Calu3 (cell line): ENCODE measurements around the gene RUBCN. TPM values are rescaled to one million over a fixed set of nuclear protein-coding genes. Genes with fewer than 3 reads are reported as not detected.

Experiments used
- BruUV-seq: library from RNA; stranded (reverse); fragments of 400-500 nt; replicated peaks from 2 replicates; lab custom pipeline; 2021; lab: Mats Ljungman, UMichigan
- CTCF ChIA-PET: fragments of 300-600 bp; sonication (Branson Sonifier 250); formaldehyde crosslinking; loops from one replicate; lab custom pipeline; 2022; ENCODE audit warnings: antibody characterized with exemption; lab: Charles Lee
- DNase-seq: peaks from one replicate; pipeline ENCODE4 v3.0.0; 2022
- H3K27ac Mint-ChIP-seq: one replicate; pipeline ENCODE4 v1.8.0; 2022; ENCODE audit warnings: mixed read lengths; ENCODE audit not compliant: unreplicated experiment
- H3K27me3 Mint-ChIP-seq: one replicate; pipeline ENCODE4 v1.8.0; 2022; ENCODE audit warnings: mixed read lengths; ENCODE audit not compliant: unreplicated experiment
- H3K36me3 Mint-ChIP-seq: one replicate; pipeline ENCODE4 v1.8.0; 2022; ENCODE audit warnings: mild to moderate bottlenecking, moderate library complexity, mixed read lengths; ENCODE audit not compliant: insufficient read depth, unreplicated experiment
- H3K4me1 Mint-ChIP-seq: one replicate; pipeline ENCODE4 v1.8.0; 2022; ENCODE audit warnings: mild to moderate bottlenecking, low read depth, mixed read lengths; ENCODE audit not compliant: unreplicated experiment
- H3K4me3 Mint-ChIP-seq: one replicate; pipeline ENCODE4 v1.8.0; 2022; ENCODE audit warnings: mild to moderate bottlenecking, low read depth, moderate library complexity, mixed read lengths; ENCODE audit not compliant: unreplicated experiment
- H3K9me3 Mint-ChIP-seq: one replicate; pipeline ENCODE4 v1.8.0; 2022; ENCODE audit warnings: low read depth, mixed read lengths; ENCODE audit not compliant: unreplicated experiment
- intact Hi-C: fragments of 100-400 bp; cut with micrococcal nuclease; formaldehyde crosslinking; loops from one replicate; pipeline ENCODE4 v1.10.0; 2022; ENCODE audit not compliant: unreplicated experiment
- total RNA-seq: library from RNA; stranded (reverse); gene quantifications from 2 replicates; pipeline ENCODE4 v1.2.3, GENCODE V29; 2022
- TF ChIP-seq, protein P1 (sequence below): fragments of 200-600 bp; IDR thresholded peaks from one replicate; pipeline ENCODE4 v1.8.0; 2022; ENCODE audit warnings: antibody characterized with exemption; ENCODE audit not compliant: unreplicated experiment

Gene RUBCN
- total RNA-seq, 1 experiment from 2014 or later, result 22.9 TPM

DNA sequence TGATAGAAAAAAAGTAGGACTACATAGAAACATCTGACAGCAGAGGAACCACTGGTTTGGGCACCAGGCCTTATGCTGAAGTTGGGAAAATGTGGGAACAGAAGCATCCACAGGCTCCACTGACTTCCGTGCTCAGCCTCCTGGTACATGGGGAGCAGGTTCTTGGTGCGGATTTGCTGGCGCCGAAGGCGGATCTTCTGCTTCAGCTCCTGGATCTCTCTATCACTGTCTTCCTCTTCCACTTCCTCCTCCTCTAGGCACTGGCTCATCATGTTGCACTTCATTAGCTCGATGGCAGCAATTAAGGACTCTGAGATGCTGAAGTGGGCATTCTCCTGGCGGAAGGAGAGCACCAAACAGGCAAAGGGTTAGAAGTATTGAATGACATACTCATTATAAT, 42.5 kb downstream of the RUBCN start:
- H3K4me3 Mint-ChIP-seq, result no peak overlapping the region
- H3K4me1 Mint-ChIP-seq, result no peaks in the 10 kb centered on the region
- H3K27me3 Mint-ChIP-seq, result no peaks in the 10 kb centered on the region
- DNase-seq, result no peak
- H3K27ac Mint-ChIP-seq, result no peak overlapping the region
- intact Hi-C loops, result no loop called here
- TF ChIP-seq, protein P1, sequence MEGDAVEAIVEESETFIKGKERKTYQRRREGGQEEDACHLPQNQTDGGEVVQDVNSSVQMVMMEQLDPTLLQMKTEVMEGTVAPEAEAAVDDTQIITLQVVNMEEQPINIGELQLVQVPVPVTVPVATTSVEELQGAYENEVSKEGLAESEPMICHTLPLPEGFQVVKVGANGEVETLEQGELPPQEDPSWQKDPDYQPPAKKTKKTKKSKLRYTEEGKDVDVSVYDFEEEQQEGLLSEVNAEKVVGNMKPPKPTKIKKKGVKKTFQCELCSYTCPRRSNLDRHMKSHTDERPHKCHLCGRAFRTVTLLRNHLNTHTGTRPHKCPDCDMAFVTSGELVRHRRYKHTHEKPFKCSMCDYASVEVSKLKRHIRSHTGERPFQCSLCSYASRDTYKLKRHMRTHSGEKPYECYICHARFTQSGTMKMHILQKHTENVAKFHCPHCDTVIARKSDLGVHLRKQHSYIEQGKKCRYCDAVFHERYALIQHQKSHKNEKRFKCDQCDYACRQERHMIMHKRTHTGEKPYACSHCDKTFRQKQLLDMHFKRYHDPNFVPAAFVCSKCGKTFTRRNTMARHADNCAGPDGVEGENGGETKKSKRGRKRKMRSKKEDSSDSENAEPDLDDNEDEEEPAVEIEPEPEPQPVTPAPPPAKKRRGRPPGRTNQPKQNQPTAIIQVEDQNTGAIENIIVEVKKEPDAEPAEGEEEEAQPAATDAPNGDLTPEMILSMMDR, result no peak
- CTCF ChIA-PET, result no interaction called here
- BruUV-seq, result no TSS peak
- peaks cover 2% of the 10 kb centered on the region for H3K9me3 Mint-ChIP-seq
- H3K36me3 Mint-ChIP-seq, result peaks cover 7% of the 10 kb centered on the region

DNA sequence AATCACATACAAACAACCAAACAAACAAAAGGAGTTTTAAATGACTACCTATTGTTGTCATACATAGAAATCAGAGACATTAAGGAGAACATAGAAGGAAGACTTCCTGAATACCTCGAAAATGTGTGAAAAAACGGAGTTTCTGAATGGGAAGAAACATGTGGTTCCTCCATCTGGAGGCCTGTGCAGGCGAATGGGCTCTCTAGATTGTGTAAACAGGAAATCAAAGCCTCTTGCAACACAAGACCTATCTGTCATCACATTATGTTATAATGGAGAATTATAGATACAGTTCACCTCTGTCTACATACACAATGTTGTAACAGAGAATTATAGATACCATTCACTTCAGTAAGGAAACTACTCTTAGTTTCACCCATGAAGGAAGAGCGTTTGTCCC, 44.1 kb downstream of the RUBCN start:
- no TSS peak for BruUV-seq
- H3K36me3 Mint-ChIP-seq, result peaks cover 11% of the 10 kb centered on the region
- no peaks in the 10 kb centered on the region for H3K27me3 Mint-ChIP-seq
- peaks cover 2% of the 10 kb centered on the region for H3K9me3 Mint-ChIP-seq
- DNase-seq, result no peak
- H3K4me1 Mint-ChIP-seq, result no peaks in the 10 kb centered on the region
- TF ChIP-seq, protein P1, result no peak
- H3K27ac Mint-ChIP-seq, result no peak overlapping the region
- CTCF ChIA-PET, result interaction anchor here (0.7 kb wide), 1 partner anchor 297 kb away, joined by 3 read pairs; no protein-coding TSS in a partner anchor
- no peak overlapping the region for H3K4me3 Mint-ChIP-seq
- intact Hi-C loops, result no loop called here

DNA sequence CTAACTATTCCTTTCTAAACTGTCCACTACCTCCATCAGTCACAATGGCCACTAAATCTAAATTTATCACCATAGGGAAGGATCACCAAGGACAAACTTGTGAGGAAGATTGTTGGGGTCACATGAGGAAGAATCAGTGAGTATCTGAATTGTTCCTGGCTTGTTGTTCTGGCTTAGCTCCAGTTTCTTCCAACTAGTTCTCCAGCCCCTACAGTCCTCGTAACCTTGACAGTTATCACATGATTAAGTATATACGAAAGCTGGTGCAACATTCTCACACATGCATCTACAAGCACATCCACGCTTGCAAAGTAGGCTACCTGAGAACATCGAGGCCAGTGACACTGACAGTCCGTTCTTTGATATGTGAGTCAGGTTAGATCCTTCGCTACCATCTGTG, 46.0 kb downstream of the RUBCN start:
- H3K36me3 Mint-ChIP-seq, result peaks cover 15% of the 10 kb centered on the region
- TF ChIP-seq, protein P1, result no peak
- H3K27ac Mint-ChIP-seq, result no peak overlapping the region
- H3K9me3 Mint-ChIP-seq, result no peaks in the 10 kb centered on the region
- no TSS peak for BruUV-seq
- no peaks in the 10 kb centered on the region for H3K27me3 Mint-ChIP-seq
- CTCF ChIA-PET, result no interaction called here
- no peaks in the 10 kb centered on the region for H3K4me1 Mint-ChIP-seq
- H3K4me3 Mint-ChIP-seq, result no peak overlapping the region
- DNase-seq, result no peak
- intact Hi-C loops, result no loop called here

DNA sequence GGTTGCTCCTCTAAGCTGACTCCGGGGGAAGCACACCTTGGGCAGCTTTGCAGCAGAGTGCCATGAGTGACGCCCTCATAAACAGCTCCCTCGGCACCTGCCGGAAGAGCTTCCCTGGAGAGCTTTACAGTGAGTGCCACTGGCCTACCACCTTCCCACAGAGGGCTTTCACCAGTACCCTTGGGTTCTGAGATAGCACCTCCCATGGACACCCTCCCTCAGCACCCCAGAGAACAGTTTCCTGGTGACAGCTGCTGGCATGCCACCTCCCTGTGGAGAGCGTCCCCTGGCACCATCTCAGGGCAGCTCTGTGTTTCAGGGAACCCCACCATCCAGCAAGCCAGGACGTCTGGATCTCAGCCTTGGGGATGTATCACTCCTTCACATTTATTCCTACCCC, 49.1 kb downstream of the RUBCN start:
- Mint-ChIP-seq H3K27ac (no peak overlapping the region), H3K27me3 (no peaks in the 10 kb centered on the region), H3K4me1 (no peaks in the 10 kb centered on the region), H3K9me3 (no peaks in the 10 kb centered on the region), H3K36me3 (peaks cover 14% of the 10 kb centered on the region), H3K4me3 (no peak overlapping the region)
- no peak for DNase-seq
- CTCF ChIA-PET, result no interaction called here
- TF ChIP-seq, protein P1, result no peak
- intact Hi-C loops, result no loop called here
- no TSS peak for BruUV-seq
